HG03066 (cell line): ENCODE measurements around the gene DOK3.

Experiments used
- ATAC-seq: cut with Tn5 transposase; IDR thresholded peaks from one replicate; pipeline ENCODE4 v1.9.1; 2021; ENCODE audit warnings: low read depth; ENCODE audit not compliant: unreplicated experiment

Gene DOK3

GRCh38 chr5:177455661-177456590 lies 53.7 kb downstream of the DOK3 start:
- peak; percentile 18 for ATAC-seq

DNA sequence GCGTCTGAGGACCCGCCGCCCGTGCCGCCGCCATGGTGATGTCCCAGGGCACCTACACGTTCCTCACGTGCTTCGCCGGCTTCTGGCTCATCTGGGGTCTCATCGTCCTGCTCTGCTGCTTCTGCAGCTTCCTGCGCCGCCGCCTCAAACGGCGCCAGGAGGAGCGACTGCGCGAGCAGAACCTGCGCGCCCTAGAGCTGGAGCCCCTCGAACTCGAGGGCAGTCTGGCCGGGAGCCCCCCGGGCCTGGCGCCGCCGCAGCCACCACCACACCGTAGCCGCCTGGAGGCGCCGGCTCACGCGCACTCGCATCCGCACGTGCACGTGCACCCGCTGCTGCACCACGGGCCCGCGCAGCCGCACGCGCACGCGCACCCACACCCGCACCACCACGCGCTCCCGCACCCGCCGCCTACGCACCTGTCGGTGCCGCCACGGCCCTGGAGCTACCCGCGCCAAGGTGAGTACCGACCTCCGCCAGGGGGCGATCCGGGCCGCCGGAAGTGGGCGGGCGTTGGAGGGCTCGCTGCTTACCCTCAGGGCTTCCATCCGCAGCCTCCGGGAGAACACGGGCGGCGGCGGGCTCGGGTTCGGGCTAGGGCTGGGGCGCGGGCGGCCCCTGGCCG lies 54.5 kb downstream of the DOK3 start:
- ATAC-seq = peak; percentile 46

DNA sequence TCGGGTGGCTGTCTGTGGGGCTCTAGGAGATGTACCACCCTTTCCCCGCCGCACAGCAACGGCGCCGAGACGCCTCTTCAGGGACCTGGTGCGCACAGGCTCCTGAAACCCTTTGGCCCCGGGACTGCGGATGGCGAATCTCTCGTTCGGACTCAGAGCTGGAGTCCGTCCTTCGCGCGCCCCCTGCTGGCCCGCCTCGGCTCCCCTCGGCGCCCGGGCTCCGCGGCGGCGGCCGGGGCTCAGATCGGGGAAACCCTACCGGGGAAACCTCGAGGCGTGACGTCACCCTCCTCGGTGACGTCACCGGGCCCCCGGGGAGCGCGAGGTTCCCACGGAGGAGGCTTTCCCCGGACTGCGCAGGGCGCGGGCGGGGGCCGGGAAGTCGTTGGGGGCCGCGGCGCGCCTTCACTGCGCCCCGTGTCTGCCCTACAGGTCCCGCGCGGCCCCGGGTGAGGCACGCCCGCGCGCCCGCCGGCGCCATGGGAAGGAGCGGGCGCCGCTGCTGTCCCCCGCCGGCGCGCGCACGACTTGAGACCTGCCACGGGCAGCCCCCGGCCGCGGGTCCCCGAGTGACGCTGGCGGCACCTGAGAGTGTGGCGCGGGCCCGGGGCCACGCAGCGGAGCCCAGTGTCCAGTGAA lies 55.1 kb downstream of the DOK3 start:
- peak; percentile 45 for ATAC-seq

DNA sequence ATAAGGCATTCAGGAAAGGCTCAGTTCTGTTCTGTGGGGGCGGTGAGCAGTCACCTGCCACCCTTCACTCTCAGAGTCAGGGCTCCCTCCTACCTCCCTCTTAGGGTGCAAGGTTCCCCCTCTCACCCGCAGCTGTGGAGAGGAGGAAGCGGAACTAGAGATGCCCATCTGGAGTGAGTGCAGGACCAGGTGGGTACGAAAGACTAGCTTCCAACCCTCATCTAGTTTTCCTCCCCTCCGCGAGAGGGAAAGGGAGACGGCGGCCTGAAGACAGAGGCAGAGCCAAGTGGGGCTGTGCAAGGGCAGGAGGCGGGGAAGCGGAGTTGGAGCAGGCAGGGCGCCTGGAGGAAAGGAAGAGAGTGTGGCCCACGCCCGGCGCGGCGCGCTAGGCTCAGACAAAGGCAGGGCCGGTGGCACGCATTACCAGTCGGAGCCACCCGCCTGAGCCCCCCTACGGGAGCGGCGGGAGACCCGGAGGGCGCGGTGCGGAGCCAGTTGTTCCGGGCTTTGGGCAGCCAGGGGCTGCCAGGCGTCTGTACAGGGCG lies 55.7 kb downstream of the DOK3 start:
- no peak for ATAC-seq

DNA sequence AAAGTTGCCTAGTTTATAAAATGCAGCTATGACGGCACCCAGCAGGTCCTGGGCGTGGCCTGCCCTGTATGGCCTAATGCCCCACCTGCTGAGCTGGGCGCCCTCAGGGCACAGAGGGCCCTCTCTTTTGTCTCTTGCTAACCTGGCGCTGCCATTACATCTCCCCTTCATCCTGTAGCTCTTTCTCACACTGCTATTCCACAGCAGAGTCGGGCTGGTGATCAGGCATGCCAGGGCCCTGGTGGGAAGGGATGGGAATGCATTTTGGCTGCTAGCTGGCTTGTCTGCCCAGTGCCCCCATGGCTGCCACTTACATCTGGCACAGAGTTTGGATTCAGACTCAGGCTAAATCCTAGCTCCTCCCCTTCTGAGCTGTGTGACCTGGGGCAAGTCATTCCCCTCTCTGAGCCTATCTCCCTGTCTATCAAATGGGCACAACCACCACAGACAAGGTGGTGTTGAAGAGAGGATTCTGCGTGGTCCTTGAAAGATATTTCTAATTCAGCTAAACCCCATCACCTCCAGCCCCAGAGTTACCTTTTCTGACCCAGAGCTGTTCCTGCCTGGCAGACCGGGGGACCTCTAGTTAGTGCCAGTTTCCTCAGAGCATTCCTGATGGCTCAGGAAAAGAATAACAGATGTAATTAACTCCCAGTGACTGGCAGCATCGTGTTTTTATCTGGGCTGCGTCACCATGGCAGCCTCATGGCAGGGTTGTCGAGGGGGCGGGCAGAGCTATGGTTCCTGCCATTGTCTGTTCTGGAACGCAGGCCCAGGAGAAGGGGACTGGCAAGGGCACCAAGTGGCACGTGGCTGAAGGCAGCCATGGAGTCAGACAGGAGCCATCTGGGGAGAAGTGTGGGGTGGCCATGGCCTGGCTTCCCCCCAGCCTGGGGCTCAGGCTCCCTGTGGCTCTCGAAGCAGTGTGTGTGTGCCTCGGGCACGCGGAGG lies 56.7 kb downstream of the DOK3 start:
- ATAC-seq = no peak
